NCI-H345 (cell line): ENCODE measurements around the gene ESRRA.
A peak's percentile ranks its signal among the peaks of the same experiment; 100 is the strongest.

Experiments used
- DNase-seq: peaks from one replicate; lab custom pipeline; 2025; lab: John Stamatoyannopoulos, UW

Gene ESRRA

DNA sequence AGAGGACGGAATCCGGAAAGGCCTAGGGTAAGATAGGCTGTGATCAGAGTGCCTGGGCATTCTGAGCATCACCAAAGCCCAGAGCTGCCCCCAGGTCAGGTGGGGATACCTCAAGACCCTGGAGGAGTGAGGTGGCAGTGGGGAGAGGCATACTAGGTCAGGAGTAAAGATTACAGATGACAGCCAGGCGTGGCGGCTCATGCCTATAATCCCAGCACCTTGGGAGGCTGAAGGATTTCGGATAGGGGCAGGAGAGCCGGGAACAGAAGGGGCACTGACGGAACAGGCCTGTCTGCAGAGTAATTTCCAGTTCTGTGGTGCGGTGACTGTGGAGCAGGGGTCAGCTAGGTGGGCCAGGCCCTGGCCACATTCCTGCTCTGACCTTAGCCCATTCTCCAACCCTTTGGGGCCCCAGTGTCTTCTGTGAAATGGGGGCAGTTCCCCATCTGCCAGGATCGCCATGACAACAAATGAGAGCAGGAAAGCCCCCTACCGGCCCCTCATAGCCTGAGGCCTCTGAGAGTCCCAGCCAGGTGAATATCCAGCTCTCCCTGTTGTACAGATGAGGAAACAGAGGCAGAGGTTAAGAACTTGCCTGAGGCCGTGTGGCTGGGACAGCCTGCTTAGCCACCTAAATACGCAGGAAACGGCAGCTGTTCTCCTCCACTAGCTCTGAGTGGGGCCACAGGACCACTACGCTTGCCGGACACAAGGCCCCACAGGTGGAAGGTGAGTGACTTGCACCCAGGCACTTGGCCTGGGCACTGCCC is 30.1 kb upstream of the ESRRA start:
- no peak for DNase-seq

DNA sequence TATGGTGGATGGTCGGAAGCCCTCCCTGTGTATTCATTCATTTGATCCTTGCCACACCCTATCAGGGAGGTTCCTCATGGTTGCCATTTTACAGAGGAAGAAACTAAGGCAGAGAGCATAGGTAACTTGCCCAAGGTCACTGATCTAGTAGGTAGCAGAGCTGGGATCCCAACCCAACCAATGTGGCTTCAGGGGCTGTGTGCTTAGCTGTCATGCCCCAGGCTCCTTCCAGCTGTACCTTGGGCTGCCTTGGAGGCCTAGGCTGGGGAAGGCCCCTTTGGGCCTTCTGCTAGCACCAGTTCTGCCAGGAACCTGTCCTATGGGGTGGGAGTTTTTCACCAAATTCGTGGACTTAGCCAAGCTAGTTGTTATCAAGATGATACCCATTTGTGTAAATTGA is 29.5 kb upstream of the ESRRA start:
- DNase-seq = no peak

DNA sequence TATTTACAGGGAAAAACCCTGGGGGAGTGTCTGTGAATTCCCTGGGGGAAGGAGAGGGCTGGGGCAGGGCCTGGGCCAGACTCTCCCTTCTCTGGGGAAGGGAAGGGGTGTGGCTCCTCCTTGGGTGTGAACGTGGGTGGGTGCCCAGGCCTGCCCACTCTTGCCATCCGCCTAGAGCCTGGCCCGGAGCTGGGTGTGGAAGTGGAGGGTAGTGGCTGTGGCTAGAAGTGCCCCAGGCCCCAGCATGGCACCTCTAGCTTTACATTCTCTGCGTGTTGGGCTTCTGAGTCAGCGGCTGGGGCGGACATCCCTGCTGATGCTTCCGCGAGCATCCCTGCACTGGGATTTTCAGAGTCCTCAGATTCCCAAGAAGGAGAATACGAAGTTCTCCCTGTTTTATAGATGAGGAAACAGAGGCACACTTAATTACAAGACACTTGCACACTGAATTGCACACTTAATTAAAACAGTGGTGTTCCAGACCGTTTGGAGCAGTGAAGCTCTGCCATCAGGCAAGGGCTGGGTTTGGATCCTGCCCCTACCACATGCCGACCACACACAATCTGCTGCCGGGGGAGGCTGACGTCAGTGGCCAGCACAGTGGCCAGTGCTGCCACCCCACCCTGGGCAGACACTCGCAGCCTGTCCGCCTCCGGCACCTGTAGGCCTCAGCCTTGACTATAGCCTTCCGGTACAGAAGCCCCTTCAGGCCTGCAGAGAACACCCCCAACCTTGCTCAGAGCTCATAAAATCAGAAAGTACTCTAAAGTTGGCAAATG is 28.5 kb upstream of the ESRRA start:
- DNase-seq = no peak

DNA sequence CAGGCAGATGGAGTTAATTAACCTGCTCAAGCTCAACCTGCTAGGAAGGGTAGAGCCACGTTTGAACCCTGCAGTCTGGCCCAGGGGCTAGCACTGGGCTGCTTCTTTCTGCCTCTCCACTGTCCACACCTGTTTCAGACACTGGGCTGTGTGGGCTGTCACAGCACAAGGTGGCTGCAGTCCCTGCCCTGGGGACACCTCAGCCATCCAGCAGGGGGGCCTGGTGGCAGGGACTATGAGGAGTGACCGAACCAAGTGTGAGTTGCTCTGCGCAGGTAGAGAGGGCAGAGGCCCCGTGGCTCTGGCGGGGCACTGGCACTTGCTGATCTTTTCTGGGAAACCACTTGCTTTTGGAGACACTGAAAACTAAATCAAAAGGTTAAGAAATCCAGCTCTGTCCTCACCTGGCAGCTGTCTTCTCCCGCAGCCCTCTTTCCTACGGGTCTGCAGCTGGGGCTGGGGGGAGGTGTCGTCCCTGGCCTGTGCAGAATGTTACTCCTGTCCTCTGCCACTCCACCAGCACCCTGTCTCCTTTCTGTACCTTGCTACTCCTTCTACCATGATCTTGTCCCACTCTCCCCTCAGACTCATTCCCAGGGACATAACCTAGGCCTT is 26.6 kb upstream of the ESRRA start:
- DNase-seq = no peak

DNA sequence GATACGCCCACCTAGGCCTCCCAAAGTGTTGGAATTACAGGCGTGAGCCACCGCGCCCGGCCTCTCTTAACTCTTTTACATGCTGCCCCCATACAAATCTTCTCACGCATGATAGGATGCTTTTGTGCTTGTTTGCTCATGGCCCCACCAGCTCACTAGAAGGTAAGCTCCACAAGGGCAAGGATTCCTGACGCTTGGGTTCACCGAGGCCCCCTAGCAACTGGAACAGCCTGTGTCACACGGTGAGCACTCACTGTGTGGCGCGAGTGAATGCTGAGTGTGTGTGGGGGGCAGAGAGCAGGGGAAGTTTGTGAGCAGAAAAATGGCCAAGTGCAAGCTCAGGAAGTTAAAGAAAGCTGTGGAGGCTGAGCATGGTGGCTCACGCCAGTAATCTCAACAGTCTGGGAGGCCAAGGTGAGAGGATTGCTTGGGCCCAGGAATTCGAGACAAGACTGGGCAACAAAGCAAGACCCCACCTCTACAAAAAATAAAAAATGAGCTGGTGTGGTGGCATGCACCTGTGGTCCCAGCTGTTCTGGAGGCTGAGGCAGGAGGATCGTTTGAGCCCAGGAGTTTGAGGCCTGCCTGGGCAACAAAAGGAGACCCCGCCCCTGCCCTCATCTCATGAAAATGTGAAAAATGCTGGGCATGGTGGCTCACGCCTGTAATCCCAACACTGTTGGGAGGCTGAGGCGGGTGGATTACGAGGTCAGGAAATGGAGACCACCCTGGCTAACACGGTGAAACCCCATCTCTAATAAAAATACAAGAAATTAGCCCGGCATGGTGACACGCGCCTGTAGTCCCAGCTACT is 23.2 kb upstream of the ESRRA start:
- no peak for DNase-seq

DNA sequence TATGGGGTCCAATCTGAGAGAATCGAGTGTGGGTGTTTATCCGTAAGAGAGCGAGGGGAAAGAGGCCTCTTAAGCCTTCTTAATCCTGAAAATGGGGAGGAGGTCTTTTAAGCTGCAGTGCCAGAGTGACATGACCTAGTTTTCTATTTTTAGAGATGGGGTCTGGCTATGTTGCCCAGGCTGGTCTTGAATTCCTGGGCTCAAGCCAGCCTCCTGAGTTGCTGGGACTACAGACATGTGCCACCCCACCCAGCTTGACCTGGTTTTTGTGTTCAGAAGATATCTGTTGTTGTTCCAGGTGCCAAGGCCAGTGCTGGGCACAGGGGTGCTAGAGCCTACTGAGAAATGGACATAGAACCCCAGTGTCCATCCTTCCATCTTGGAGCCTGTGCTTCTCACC is 22.2 kb upstream of the ESRRA start:
- no peak for DNase-seq

DNA sequence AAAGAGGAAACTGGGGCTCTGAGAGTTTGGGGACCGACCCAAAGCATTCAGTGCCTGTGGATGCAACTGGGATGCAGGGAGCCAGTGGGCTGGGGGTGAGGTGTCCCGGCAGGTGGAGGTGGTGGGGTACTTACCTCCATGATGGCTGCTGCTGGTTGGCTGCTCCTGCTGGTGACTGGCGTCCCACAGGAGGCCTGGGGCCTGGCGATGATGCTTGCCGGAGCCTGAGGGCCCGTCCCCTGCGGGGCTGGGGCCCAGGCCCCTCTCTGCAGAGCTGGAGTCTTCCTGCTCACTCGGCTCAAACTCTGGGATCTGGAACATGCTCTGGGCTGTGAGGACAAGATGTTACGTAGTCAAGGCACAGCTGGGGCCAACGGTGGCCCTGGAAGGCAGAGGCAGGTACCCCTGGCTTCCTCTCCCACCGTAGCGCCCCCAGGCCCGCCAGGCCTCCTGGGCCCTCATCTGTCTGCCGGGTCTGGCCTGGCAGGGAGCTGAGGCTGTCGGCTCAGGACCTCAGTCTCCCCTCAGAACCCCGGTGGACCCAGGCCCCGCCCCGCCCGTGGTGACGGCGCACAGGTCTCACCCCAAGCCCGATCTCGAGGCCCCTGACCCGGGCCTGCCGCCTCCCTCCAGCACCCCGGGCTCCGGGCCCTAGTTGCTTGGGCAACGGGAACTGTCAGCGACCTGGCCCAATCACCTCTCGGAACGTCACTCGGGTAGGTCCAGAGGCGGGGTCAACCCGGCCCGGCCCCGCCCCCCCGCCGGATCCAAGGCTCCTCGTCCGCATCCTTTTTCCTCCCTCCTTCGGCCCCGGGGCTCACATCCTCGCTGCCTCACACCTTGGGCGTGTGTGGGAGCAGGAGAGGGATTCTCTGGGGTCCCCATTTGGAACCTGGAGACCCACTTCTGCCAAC is 21.0 kb upstream of the ESRRA start, which contains the start of gene BAD:
BAD (minus strand) TSS at position 618 of the 914 bp plus-strand sequence; CDS start at position 321, 297 bp downstream.
- peak; percentile 96 for DNase-seq

DNA sequence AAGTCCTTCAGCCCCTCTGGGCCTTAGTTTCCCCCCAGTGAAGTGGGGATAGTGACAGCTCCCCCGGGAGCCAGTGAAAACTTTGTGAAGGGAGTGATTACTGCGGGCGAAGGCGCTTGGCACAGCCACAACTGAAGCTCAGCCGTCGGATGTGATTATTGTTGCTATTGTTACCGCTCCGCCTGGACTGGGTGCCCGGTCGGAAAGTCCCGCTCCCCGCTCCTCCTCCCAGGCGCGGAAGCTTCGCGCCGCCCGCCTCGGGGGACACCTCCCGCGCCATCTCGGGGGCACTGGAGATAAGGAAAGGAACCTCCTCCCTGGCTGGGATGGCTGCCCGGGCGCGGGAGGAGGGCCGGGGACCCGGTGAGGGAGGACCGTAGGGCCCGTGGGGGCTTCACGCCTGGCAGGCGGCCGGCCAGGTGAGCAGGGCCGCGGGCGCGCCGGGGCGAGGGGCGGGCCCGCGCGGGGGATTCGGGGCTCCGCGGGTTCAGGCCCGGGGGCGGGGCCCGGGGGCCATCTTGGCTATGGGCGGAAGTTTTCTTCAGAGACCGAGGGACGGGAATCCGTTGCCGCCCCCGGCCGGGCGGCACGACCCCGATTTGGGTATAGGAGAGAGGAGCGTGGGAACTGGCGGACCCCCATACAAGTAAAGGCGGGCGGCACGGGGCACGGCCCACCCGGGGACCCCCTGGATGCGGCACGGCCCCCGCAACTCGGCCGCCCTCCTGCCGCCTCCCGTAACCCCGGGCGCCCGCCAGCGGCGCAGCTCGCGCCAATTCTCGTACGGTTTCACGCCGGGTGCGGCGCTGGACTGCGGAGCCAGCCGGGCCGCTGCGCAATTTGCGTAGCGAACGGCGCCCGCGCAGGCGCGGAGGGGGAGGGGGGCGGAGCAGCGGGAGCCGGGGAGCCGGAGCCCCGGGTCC is 20.1 kb upstream of the ESRRA start, which contains the start of gene GPR137:
GPR137 (plus strand) TSS at position 887 of the 923 bp plus-strand sequence. CDS start 677 bp downstream, outside the sequence.
- DNase-seq = peak; percentile 88

DNA sequence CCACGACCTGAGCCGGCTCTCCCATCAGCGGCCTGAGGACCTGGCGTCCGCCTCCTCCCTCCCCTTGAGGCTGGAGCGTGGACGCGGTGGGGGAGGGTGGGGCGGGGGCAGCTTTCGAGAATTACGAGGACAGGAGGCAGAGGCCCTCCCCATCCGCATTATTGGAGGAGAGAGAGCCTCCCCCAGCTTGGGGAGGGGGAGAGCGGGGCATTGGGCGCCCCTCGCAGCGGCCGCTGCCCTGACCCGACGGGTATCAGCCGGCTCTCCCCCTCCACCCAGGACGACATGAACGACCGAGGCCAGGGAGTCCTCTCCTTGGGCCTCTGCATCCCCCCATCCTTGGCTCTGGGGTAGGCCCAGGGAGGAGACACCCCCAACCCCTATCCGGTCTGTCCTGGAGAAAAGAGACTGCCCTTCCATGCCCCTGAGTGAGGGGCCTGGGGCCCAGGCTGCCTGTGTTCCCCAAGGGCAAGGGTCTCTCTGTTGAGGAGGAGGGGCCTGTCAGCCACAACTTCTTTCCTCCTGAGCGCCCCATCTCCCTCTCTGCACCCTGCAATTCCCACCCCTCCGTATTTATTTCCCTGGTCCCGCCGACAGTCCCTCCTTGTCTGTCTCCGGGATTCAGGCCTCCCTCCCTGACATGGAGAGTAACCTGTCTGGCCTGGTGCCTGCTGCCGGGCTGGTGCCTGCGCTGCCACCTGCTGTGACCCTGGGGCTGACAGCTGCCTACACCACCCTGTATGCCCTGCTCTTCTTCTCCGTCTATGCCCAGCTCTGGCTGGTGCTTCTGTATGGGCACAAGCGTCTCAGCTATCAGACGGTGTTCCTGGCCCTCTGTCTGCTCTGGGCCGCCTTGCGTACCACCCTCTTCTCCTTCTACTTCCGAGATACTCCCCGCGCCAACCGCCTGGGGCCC is 19.2 kb upstream of the ESRRA start:
- peak; percentile 76 for DNase-seq

DNA sequence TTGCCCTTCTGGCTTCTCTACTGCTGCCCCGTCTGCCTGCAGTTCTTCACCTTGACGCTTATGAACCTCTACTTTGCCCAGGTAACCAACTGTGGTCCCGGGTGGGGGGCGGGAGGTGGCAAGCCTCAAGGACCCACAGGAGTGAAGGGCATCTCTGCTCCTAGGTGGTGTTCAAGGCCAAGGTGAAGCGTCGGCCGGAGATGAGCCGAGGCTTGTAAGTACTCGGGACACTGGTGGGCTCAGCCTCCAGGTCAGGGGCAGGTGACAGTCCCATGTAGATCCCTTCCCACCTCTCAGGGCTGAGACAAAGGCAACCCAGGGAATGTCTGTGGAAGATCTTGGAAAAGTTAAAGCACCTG is 18.5 kb upstream of the ESRRA start:
- DNase-seq = no peak

DNA sequence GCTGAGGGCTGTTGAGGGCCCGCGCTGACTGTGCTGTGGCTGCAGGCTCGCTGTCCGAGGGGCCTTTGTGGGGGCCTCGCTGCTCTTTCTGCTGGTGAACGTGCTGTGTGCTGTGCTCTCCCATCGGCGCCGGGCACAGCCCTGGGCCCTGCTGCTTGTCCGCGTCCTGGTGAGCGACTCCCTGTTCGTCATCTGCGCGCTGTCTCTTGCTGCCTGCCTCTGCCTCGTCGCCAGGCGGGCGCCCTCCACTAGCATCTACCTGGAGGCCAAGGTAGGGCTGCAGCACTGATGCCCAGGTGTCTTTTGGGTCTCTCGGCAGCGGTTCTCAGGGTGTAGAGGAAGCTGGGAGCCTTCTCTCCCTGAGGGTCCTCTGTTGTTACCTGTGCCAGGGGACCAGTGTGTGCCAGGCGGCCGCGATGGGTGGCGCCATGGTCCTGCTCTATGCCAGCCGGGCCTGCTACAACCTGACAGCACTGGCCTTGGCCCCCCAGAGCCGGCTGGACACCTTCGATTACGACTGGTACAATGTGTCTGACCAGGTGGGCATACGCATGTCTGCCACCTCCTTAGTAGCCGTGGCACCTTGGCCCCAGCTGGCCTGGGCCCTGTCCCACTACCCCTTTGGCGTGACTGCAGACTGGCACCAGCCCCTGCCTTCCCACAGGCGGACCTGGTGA is 17.5 kb upstream of the ESRRA start:
- DNase-seq = no peak

DNA sequence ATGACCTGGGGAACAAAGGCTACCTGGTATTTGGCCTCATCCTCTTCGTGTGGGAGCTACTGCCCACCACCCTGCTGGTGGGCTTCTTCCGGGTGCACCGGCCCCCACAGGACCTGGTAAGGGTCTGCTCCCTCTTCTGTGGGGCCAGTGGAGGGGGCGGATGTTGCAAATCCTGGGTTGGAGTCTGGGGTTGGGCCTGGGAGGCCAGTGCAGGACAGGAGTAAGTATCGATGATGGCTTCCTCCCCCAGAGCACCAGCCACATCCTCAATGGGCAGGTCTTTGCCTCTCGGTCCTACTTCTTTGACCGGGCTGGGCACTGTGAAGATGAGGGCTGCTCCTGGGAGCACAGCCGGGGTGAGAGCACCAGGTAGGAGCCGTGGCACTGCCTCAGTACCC is 17.0 kb upstream of the ESRRA start:
- DNase-seq = no peak

DNA sequence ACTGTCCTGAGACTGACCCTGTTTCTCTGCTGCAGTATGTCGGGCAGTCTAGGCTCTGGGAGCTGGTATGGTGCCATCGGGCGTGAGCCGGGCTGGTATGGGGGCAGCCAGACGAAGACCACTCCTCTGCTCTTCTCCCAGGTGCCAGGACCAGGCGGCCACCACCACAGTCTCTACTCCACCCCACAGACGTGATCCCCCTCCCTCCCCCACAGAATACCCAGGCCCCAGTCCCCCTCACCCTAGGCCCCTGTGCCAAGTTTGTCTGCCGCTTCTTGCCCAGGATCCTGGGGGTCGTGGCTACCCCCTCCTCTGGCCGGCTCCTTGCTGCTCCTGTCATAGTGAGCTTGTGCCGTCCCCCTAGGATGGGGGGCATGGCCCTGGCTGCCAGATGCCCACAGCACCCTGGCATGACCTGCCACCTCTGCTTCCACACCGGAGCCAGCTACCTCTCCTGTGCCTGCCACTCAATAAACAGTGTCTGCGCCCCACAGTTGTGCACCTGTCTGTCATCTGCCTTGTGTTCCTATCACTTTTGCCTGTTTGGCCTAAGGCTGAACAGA is 16.2 kb upstream of the ESRRA start:
- DNase-seq = no peak

DNA sequence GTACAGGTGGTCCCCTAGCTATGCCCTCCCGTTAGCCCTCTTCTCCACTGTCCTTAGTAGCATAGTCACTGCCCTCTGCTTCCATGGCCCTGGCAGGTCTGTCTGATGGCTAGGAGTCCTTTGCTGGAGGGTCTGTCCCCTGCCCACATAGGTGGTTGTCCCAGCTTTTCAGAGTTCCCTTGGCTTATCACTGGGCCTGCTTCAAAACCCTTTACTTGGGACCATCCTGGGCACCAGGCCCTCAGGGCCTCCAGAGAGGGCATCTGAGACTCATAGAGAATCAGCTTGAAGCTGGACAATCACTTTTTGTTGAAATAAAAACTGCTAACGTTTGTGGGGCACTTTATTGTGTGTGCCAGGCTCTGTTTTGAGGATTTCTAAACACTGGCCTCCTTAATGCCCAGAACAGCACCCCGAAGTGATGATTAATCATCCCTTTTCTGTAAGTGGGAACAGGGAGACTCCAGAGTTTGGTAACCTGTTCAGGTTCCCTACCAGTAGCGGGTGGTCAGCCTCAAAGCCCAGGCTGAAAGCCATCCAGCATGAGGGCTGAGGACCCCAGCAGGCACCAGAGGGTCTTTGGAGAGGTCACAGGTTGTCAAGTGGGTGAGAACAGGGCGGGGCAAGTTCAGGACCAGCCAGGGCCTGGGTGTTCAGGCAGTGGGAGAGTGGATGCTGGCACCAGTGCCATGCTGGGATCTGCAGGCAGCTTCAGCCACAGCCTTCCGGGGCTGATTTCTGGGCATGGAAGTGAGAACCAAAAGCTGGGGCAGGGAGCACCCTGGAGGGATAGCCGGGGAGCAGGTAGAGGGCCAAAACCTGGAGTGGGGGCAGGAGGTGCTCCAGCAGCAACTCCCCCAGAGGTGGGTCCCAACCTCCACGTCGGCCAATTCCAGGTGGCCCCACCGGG is 14.7 kb upstream of the ESRRA start:
- DNase-seq = no peak

DNA sequence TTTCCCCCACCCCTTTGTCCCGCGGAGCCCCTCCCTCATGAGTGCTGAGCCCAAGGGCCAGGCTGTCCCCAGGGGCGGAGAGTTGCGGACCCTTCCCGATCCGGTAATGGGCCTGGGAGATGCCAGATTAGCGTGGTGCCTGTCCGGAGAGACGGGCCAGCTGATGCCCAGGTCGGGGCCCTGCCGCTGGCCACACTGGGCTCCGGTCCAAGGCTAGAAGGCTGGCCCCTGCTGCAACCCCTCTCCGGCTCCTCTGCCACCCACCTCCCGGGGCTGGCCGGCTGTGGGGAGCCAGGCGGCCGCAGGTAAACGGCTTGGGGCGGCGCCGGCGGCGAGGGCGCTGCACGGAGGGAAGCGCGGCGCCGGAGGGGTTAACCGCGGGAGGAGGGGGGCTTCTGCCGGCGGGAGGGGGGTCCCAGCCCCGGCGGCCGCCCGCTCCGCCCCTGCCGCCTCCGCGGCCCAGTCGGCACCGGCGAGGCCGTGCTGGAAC is 14.0 kb upstream of the ESRRA start, which contains the start of gene KCNK4:
KCNK4 (plus strand) TSS at position 41 of the 490 bp plus-strand sequence. CDS start 1,717 bp downstream, outside the sequence.
- no peak for DNase-seq

DNA sequence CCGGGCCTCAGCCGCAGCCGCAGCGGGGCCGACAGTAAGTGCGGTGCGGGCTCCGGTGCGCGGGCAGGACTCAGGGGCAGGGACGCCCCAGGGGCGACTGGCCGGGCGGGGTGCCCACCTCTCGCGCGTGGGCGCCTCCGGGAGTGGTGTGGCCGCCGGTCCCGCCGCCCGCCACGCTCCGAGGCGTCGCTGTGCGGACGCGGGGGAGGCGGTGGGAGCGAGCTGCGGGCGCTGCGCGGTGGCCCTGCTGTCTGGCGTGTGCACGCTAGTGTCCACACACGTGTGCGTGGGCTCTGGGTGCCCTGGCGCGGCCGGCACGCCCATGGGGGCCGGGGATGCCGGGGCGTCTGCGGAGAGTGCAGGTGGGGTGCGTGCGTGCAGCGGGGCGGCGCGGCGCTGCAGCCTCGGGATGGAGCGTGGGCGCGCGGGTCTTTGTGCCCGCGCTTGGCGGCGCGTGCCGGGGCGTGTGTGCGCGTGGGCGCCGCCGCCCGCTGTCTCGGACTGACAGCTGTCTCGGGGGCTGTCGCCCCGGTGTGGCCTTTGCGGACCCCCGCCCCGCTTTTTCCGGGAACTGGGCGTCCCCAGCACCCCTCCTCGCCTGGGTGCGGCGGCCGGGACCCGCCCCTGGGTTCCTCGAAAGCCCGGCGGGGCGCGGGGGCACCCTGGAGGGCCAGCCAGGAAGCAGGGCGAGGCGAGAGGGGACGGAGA is 13.4 kb upstream of the ESRRA start:
- no peak for DNase-seq
